ENCODE data around the gene RHOD.

The RHOD gene

GRCh38 chr11:67020949-67021348, 35.7 kb upstream of the RHOD start:
- no peak for ATAC-seq
- no peak for TF ChIP-seq ZFP30 (CRISPR knock-in tag; IDR thresholded peaks at IDR 0.05)
- TF ChIP-seq TCF4 (CRISPR knock-in tag; IDR thresholded peaks at IDR 0.05; ENCODE audit: borderline replicate concordance): no peak

DNA sequence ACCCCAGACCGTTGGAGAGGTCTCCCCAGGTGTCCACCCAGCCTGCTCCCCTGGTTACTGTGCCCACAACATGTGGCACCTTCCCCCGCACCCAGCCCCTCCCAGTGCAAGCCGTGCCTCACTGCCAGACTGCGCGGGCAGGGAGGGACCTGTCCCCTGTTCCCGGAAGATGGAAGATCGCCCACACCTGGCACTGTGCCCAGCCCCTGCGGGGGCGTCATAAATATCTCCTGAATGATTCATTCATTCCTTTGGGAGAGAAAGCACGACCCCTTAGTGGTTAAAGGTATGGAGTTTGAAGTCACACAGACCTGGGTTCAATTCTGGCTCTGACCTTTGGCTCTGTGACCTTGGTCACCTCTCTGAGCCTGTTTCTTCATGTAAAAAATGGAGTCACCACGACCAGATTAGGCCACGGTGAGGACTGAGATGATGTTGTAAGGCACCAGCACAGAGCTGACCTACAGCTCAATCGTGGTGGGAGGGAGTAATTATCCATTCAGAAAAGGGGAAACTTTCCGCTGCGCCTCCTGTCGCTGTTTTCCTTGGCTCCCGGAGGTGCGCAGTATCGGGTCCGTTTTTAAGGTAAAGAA, 34.2 kb upstream of the RHOD start:
- ATAC-seq: peak; percentile 19; the same call in 2 of the 3 replicates
- no peak for TF ChIP-seq ISL1 (CRISPR knock-in tag; IDR thresholded peaks at IDR 0.05)
- no peak for TF ChIP-seq SNAI2 (CRISPR knock-in tag; IDR thresholded peaks at IDR 0.05)
- no peak for TF ChIP-seq ZC3H10 (CRISPR knock-in tag; IDR thresholded peaks at IDR 0.05)
- no peak for TF ChIP-seq CREB5 (CRISPR knock-in tag; IDR thresholded peaks at IDR 0.05; ENCODE audit: low read depth)
- TF ChIP-seq ZFP30 (CRISPR knock-in tag; IDR thresholded peaks at IDR 0.05): no peak
- no peak for TF ChIP-seq ZNF565 (CRISPR knock-in tag; conservative IDR thresholded peaks at IDR 0.05; ENCODE audit: low read depth)
- no peak for TF ChIP-seq ZFP3 (CRISPR knock-in tag; IDR thresholded peaks at IDR 0.05)
- TF ChIP-seq, protein P1, sequence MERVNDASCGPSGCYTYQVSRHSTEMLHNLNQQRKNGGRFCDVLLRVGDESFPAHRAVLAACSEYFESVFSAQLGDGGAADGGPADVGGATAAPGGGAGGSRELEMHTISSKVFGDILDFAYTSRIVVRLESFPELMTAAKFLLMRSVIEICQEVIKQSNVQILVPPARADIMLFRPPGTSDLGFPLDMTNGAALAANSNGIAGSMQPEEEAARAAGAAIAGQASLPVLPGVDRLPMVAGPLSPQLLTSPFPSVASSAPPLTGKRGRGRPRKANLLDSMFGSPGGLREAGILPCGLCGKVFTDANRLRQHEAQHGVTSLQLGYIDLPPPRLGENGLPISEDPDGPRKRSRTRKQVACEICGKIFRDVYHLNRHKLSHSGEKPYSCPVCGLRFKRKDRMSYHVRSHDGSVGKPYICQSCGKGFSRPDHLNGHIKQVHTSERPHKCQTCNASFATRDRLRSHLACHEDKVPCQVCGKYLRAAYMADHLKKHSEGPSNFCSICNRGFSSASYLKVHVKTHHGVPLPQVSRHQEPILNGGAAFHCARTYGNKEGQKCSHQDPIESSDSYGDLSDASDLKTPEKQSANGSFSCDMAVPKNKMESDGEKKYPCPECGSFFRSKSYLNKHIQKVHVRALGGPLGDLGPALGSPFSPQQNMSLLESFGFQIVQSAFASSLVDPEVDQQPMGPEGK (CRISPR knock-in tag; IDR thresholded peaks at IDR 0.05; ENCODE audit: borderline replicate concordance): no peak
- no peak for TF ChIP-seq RARB (CRISPR knock-in tag; IDR thresholded peaks at IDR 0.05)
- no peak for TF ChIP-seq OSR1 (CRISPR knock-in tag; IDR thresholded peaks at IDR 0.05)
- no peak for TF ChIP-seq ZNF70 (CRISPR knock-in tag; IDR thresholded peaks at IDR 0.05)
- TF ChIP-seq ARNTL (CRISPR knock-in tag; IDR thresholded peaks at IDR 0.05; ENCODE audit: borderline replicate concordance, low read depth): no peak
- TF ChIP-seq, protein P2, sequence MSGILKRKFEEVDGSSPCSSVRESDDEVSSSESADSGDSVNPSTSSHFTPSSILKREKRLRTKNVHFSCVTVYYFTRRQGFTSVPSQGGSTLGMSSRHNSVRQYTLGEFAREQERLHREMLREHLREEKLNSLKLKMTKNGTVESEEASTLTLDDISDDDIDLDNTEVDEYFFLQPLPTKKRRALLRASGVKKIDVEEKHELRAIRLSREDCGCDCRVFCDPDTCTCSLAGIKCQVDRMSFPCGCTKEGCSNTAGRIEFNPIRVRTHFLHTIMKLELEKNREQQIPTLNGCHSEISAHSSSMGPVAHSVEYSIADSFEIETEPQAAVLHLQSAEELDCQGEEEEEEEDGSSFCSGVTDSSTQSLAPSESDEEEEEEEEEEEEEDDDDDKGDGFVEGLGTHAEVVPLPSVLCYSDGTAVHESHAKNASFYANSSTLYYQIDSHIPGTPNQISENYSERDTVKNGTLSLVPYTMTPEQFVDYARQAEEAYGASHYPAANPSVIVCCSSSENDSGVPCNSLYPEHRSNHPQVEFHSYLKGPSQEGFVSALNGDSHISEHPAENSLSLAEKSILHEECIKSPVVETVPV (CRISPR knock-in tag; IDR thresholded peaks at IDR 0.05): no peak
- no peak for TF ChIP-seq BACH2 (CRISPR knock-in tag; IDR thresholded peaks at IDR 0.05; ENCODE audit: borderline replicate concordance)
- no peak for TF ChIP-seq ZNF8 (CRISPR knock-in tag; IDR thresholded peaks at IDR 0.05)
- no peak for TF ChIP-seq PPARA (CRISPR knock-in tag; IDR thresholded peaks at IDR 0.05; ENCODE audit: borderline replicate concordance)

- no peak for TF ChIP-seq OSR1 (CRISPR knock-in tag; IDR thresholded peaks at IDR 0.05)
- TF ChIP-seq, protein P3, sequence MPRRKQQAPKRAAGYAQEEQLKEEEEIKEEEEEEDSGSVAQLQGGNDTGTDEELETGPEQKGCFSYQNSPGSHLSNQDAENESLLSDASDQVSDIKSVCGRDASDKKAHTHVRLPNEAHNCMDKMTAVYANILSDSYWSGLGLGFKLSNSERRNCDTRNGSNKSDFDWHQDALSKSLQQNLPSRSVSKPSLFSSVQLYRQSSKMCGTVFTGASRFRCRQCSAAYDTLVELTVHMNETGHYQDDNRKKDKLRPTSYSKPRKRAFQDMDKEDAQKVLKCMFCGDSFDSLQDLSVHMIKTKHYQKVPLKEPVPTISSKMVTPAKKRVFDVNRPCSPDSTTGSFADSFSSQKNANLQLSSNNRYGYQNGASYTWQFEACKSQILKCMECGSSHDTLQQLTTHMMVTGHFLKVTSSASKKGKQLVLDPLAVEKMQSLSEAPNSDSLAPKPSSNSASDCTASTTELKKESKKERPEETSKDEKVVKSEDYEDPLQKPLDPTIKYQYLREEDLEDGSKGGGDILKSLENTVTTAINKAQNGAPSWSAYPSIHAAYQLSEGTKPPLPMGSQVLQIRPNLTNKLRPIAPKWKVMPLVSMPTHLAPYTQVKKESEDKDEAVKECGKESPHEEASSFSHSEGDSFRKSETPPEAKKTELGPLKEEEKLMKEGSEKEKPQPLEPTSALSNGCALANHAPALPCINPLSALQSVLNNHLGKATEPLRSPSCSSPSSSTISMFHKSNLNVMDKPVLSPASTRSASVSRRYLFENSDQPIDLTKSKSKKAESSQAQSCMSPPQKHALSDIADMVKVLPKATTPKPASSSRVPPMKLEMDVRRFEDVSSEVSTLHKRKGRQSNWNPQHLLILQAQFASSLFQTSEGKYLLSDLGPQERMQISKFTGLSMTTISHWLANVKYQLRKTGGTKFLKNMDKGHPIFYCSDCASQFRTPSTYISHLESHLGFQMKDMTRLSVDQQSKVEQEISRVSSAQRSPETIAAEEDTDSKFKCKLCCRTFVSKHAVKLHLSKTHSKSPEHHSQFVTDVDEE (CRISPR knock-in tag; IDR thresholded peaks at IDR 0.05): no peak
- no peak for TF ChIP-seq ZNF70 (CRISPR knock-in tag; IDR thresholded peaks at IDR 0.05)
- no peak for TF ChIP-seq GLIS3 (CRISPR knock-in tag; IDR thresholded peaks at IDR 0.05)
- no peak for TF ChIP-seq ZNF565 (CRISPR knock-in tag; conservative IDR thresholded peaks at IDR 0.05; ENCODE audit: low read depth)
- TF ChIP-seq, protein P1 (CRISPR knock-in tag; IDR thresholded peaks at IDR 0.05; ENCODE audit: borderline replicate concordance): no peak
- no peak for TF ChIP-seq ISL1 (CRISPR knock-in tag; IDR thresholded peaks at IDR 0.05)
- ATAC-seq: peak; percentile 59
These were observed 33.4 kb upstream of the RHOD start, which contains the start of gene SYT12 for GRCh38 chr11:67022961-67023956. Gene SYT12, plus strand, starts transcription at chr11:67023134. Its CDS starts 7,011 bp downstream, at chr11:67030145.

Measured in SK-N-SH treated with all-trans-retinoic acid at 6 μM for 48 hours (cell line).